Keratinocyte (primary cell): Measurements from ENCODE around the gene SREBF1. TPM values are rescaled to one million over a fixed set of nuclear protein-coding genes. Genes with fewer than 3 reads are reported as not detected.
A peak's percentile ranks its signal among the peaks of the same experiment; 100 is the strongest.

Experiments used
- DNase-seq: peaks from one replicate; pipeline ENCODE4 v3.0.0-alpha.2; 2011; ENCODE audit warnings: low read depth, missing footprints, low spot score
- FAIRE-seq: peaks from 2 replicates; lab custom pipeline; 2011; peaks lifted over from hg19 to GRCh38; lab: Jason Lieb, UNC
- H2AFZ ChIP-seq: 2 replicates; pipeline ENCODE4 v1.6.0; 2012; ENCODE audit warnings: low read length, control low read depth, inconsistent platforms; ENCODE audit not compliant: control insufficient read depth
- H3K27ac ChIP-seq: 2 replicates; pipeline ENCODE4 v1.5.1; 2011; ENCODE audit warnings: low read length; ENCODE audit not compliant: control insufficient read depth, insufficient read depth
- H3K27me3 ChIP-seq: 3 replicates; pipeline ENCODE4 v1.6.0; 2011; ENCODE audit warnings: low read length; ENCODE audit not compliant: control insufficient read depth, insufficient read depth; ENCODE audit errors: extremely low read depth
- H3K36me3 ChIP-seq, 2 experiments: 2 replicates in 1 of 2; 3 replicates in 1 of 2; pipeline ENCODE4 v1.5.1; 2011; ENCODE audit warnings: low read length in 2 of 2, mild to moderate bottlenecking in 1 of 2; ENCODE audit not compliant: control insufficient read depth in 2 of 2, insufficient read depth in 2 of 2; ENCODE audit errors: extremely low read depth in 1 of 2
- H3K4me1 ChIP-seq: 3 replicates; pipeline ENCODE4 v1.5.1; 2011; ENCODE audit warnings: low read length; ENCODE audit not compliant: control insufficient read depth, insufficient read depth; ENCODE audit errors: extremely low read depth
- H3K4me2 ChIP-seq: 3 replicates; pipeline ENCODE4 v1.6.0; 2011; ENCODE audit warnings: low read depth, low read length; ENCODE audit not compliant: control insufficient read depth, insufficient read depth; ENCODE audit errors: extremely low read depth
- H3K4me3 ChIP-seq, 3 experiments: fragments of 200-600 bp in 1 of 3; sonication (generic) in 1 of 3; 2 replicates in 2 of 3; 3 replicates in 1 of 3; pipeline ENCODE4 v1.5.1; 2011 to 2016; ENCODE audit warnings: low read length in 3 of 3, mild to moderate bottlenecking in 3 of 3, control low read depth in 2 of 3, inconsistent platforms in 1 of 3, low read depth in 1 of 3, mixed read lengths in 1 of 3, mixed run types in 1 of 3, moderate library complexity in 1 of 3; ENCODE audit not compliant: control insufficient read depth in 2 of 3, insufficient read depth in 2 of 3; ENCODE audit errors: extremely low read depth in 1 of 3
- H3K79me2 ChIP-seq: 2 replicates; pipeline ENCODE4 v1.6.0; 2012; ENCODE audit warnings: low read length; ENCODE audit not compliant: control insufficient read depth, insufficient read depth
- H3K9ac ChIP-seq: 3 replicates; pipeline ENCODE4 v1.6.0; 2011; ENCODE audit warnings: low read length; ENCODE audit not compliant: control insufficient read depth, insufficient read depth; ENCODE audit errors: extremely low read depth
- H3K9me1 ChIP-seq: 3 replicates; pipeline ENCODE4 v1.6.0; 2011; ENCODE audit warnings: low read length; ENCODE audit not compliant: control insufficient read depth, insufficient read depth; ENCODE audit errors: extremely low read depth
- H3K9me3 ChIP-seq: 2 replicates; pipeline ENCODE4 v1.5.1; 2012; ENCODE audit warnings: low read depth, low read length; ENCODE audit not compliant: control insufficient read depth
- H4K20me1 ChIP-seq: 3 replicates; pipeline ENCODE4 v1.6.0; 2011; ENCODE audit warnings: low read length; ENCODE audit not compliant: control insufficient read depth, insufficient read depth; ENCODE audit errors: extremely low read depth
- CTCF ChIP-seq, 3 experiments: IDR thresholded peaks in 1 of 3; conservative IDR thresholded peaks in 1 of 3; optimal IDR thresholded peaks in 1 of 3; 2 replicates in 2 of 3; 3 replicates in 1 of 3; pipeline versions ENCODE3 to v1.5.1; 2011; ENCODE audit warnings: low read length in 3 of 3, mild to moderate bottlenecking in 3 of 3, moderate library complexity in 2 of 3, control low read depth in 1 of 3, inconsistent platforms in 1 of 3; ENCODE audit not compliant: insufficient read depth in 2 of 3; ENCODE audit errors: extremely low read depth in 1 of 3
- EZH2 ChIP-seq: IDR thresholded peaks from one replicate; pipeline ENCODE4 v1.6.1; 2012; ENCODE audit warnings: inconsistent platforms, mild to moderate bottlenecking, low read length, moderate library complexity
- dilution Hi-C: fragments of 300-500 bp; cut with MboI; formaldehyde crosslinking; loops from one replicate; pipeline ENCODE4 v1.7.0; 2020; ENCODE audit warnings: low sequenced_read_pairs; ENCODE audit not compliant: extremely low pct_ligation_motif_present
- polyA plus RNA-seq, 5 experiments: library from polyadenylated mRNA; depleted of rRNA in 3 of 5; stranded (reverse) in 3 of 5; stranded (forward) in 1 of 5; unstranded in 1 of 5; fragments of >200 nt; gene quantifications; 1 replicate in 1 of 5; 2 replicates in 3 of 5; 3 replicates in 1 of 5; pipeline versions ENCODE4 v1.2.1 to v1.2.3, GENCODE V29; 2011 to 2012; ENCODE audit warnings: missing spikeins in 2 of 5, low read depth in 1 of 5, low replicate concordance in 1 of 5

SREBF1 gene
- polyA plus RNA-seq, 1 donor (not counting 4 experiments of a cell fraction or from before 2014, with no cell fraction given): 51.7 TPM

- Histone ChIP-seq H3K27ac (no peak overlapping the region), H3K4me2 (peak overlapping the region; percentile 55), H3K9ac (peak overlapping the region; percentile 26)
Observed at GRCh38 chr17:17810084-17810894, 26.5 kb downstream of the SREBF1 start.

GRCh38 chr17:17809531-17810083, 27.2 kb downstream of the SREBF1 start:
- Histone ChIP-seq H3K4me1 (peaks cover 14% of the 10 kb centered on the region), H4K20me1 (peaks cover 18% of the 10 kb centered on the region), H3K4me2 (peak overlapping the region; percentile 55), H3K27ac (no peak overlapping the region), H3K9me1 (no peaks in the 10 kb centered on the region), H2AFZ (no peak overlapping the region), H3K4me3 (no peak overlapping the region), H3K79me2 (no peaks in the 10 kb centered on the region), H3K9ac (peak overlapping the region; percentile 26), H3K27me3 (no peaks in the 10 kb centered on the region), H3K9me3 (no peaks in the 10 kb centered on the region), H3K36me3 (peaks cover 18 to 28% of the 10 kb centered on the region in 2 experiments)
- FAIRE-seq (no peak), DNase-seq (no peak)
- no peak for TF ChIP-seq CTCF (optimal IDR thresholded peaks at IDR 0.05 in 1 of 3, IDR thresholded peaks at IDR 0.05 in 1 of 3, conservative IDR thresholded peaks at IDR 0.05 in 1 of 3; ENCODE audit: extremely low read depth in 1 of 3, insufficient read depth in 2 of 3, low read length in 3 of 3)
- no peak for TF ChIP-seq EZH2
- dilution Hi-C loops: no loop called here

More at GRCh38 chr17:17810084-17810894, 26.5 kb downstream of the SREBF1 start:
- FAIRE-seq: no peak
- no peaks in the 10 kb centered on the region for H3K9me3 ChIP-seq
- H3K9me1 ChIP-seq: no peaks in the 10 kb centered on the region
- H2AFZ ChIP-seq: no peak overlapping the region
- no peak for DNase-seq
- no peaks in the 10 kb centered on the region for H3K79me2 ChIP-seq
- no peak overlapping the region for H3K4me3 ChIP-seq
- dilution Hi-C loops: no loop called here
- TF ChIP-seq EZH2 (no peak), CTCF (optimal IDR thresholded peaks at IDR 0.05 in 1 of 3, IDR thresholded peaks at IDR 0.05 in 1 of 3, conservative IDR thresholded peaks at IDR 0.05 in 1 of 3; ENCODE audit: extremely low read depth in 1 of 3, insufficient read depth in 2 of 3, low read length in 3 of 3) (no peak)
- peaks cover 24 to 35% of the 10 kb centered on the region in 2 experiments for H3K36me3 ChIP-seq
- peaks cover 14% of the 10 kb centered on the region for H3K4me1 ChIP-seq
- no peaks in the 10 kb centered on the region for H3K27me3 ChIP-seq
- peaks cover 22% of the 10 kb centered on the region for H4K20me1 ChIP-seq
